SIG-M5 (cell line): ENCODE data around the gene LBP.
"Not testable (repeated sequence)": the region's sequence is repeated elsewhere in the genome, so short reads cannot be mapped to it uniquely, and the experiment has no call there.

Source experiments
- DNase-seq: peaks from one replicate; lab custom pipeline; 2025; lab: John Stamatoyannopoulos, UW

LBP gene

GRCh38 chr20:38349856-38350255, 3.6 kb downstream of the LBP start:
- DNase-seq, result no peak

- DNase-seq, result no peak
Measured at GRCh38 chr20:38350879-38351775, 4.8 kb downstream of the LBP start.

GRCh38 chr20:38353316-38353715, 7.0 kb downstream of the LBP start:
- DNase-seq, result no peak

GRCh38 chr20:38354227-38354626, 7.9 kb downstream of the LBP start:
- no peak for DNase-seq

GRCh38 chr20:38355161-38356012, 9.1 kb downstream of the LBP start:
- no peak for DNase-seq

- DNase-seq, result no peak
Measured at GRCh38 chr20:38357653-38358207, 11.4 kb downstream of the LBP start.

- no peak for DNase-seq
Measured at GRCh38 chr20:38358556-38358955, 12.3 kb downstream of the LBP start.

GRCh38 chr20:38363004-38363747, 16.9 kb downstream of the LBP start:
- DNase-seq, result no peak

GRCh38 chr20:38369389-38369788, 23.1 kb downstream of the LBP start:
- peak; percentile 19 for DNase-seq

GRCh38 chr20:38372806-38373205, 26.5 kb downstream of the LBP start:
- no peak for DNase-seq

GRCh38 chr20:38373231-38373867, 27.1 kb downstream of the LBP start:
- no peak for DNase-seq

GRCh38 chr20:38373898-38374297, 27.6 kb downstream of the LBP start:
- no peak for DNase-seq

GRCh38 chr20:38377039-38377685, 30.9 kb downstream of the LBP start:
- DNase-seq, result no peak

- DNase-seq, result not testable (repeated sequence)
Measured at GRCh38 chr20:38377838-38378237, 31.6 kb downstream of the LBP start.

- no peak for DNase-seq
Measured at GRCh38 chr20:38383147-38383546, 36.9 kb downstream of the LBP start.

- DNase-seq, result no peak
Measured at GRCh38 chr20:38386004-38386403, 39.7 kb downstream of the LBP start.

GRCh38 chr20:38386851-38387250, 40.6 kb downstream of the LBP start:
- DNase-seq, result no peak

GRCh38 chr20:38387953-38388352, 41.7 kb downstream of the LBP start:
- no peak for DNase-seq

GRCh38 chr20:38392356-38392755, 46.1 kb downstream of the LBP start:
- DNase-seq, result no peak

- DNase-seq, result no peak
Measured at GRCh38 chr20:38393259-38393658, 47.0 kb downstream of the LBP start.

- no peak for DNase-seq
Measured at GRCh38 chr20:38395165-38395564, 48.9 kb downstream of the LBP start.
